LoVo (cell line): ENCODE data around the gene FGFBP2.
"Not testable (repeated sequence)": the region's sequence is repeated elsewhere in the genome, so short reads cannot be mapped to it uniquely, and the experiment has no call there.

ENCODE experiments used
- DNase-seq: peaks from one replicate; pipeline ENCODE4 v3.0.0-alpha.2; 2016; ENCODE audit warnings: low spot score

Gene FGFBP2

GRCh38 chr4:15930314-15930713, 32.7 kb downstream of the FGFBP2 start:
- DNase-seq = no peak

DNA sequence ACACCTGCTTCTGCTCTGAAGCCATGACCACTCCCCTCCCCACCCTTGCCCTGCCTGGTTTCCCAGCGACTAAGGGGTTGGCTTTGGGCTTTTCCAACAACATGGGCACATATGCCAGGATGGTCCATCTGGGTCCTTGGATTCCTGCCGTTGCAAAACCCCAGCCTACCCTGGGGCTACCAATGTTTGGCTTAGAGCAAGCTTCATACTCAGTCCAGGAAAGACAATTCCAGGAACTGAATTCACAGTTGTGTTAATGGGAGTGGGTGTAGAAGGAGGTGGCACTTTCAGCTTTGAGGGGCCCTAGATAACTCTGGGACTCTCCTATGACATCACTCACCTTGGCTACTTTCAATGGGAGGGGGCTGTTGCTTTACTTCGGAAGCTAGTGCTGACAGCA, 33.4 kb downstream of the FGFBP2 start:
- no peak for DNase-seq

DNA sequence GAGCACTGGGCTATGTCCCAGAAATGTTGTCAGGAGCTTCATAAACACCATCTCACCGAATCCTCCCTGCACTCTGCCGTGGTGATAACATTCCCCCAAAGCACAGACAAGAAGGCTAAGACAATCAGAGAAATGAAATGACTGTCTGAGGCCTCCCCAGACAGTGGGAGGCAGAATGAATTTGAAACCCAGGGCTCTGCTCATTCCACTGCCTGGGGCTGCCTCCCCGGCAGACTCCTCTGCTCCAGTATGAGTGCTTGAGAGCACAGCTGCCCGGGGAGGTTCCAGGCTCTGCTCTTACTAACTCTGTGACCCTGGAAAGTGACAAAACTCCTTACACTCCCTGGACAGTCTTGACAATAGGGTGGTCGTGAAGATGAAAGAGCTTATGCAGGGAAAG, 34.1 kb downstream of the FGFBP2 start:
- DNase-seq = no peak

GRCh38 chr4:15926486-15926885, 36.5 kb downstream of the FGFBP2 start:
- no peak for DNase-seq

GRCh38 chr4:15925830-15926229, 37.1 kb downstream of the FGFBP2 start:
- no peak for DNase-seq

DNA sequence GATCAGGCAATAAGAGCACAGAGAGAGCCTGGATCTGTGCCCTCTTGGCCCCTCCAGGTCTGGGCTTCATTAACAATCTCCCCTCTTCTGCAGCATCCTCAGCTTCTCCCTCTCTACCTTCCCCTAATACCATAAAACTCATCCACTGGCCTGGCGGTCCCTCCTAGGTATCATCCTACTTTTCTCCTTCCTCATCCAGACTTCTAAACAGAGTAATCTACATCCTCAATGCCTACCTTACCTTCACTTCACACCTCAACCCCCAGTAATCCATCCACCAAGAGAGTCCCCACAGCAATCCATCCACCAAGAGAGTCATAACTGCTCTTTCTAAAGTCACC, 41.4 kb downstream of the FGFBP2 start:
- no peak for DNase-seq

DNA sequence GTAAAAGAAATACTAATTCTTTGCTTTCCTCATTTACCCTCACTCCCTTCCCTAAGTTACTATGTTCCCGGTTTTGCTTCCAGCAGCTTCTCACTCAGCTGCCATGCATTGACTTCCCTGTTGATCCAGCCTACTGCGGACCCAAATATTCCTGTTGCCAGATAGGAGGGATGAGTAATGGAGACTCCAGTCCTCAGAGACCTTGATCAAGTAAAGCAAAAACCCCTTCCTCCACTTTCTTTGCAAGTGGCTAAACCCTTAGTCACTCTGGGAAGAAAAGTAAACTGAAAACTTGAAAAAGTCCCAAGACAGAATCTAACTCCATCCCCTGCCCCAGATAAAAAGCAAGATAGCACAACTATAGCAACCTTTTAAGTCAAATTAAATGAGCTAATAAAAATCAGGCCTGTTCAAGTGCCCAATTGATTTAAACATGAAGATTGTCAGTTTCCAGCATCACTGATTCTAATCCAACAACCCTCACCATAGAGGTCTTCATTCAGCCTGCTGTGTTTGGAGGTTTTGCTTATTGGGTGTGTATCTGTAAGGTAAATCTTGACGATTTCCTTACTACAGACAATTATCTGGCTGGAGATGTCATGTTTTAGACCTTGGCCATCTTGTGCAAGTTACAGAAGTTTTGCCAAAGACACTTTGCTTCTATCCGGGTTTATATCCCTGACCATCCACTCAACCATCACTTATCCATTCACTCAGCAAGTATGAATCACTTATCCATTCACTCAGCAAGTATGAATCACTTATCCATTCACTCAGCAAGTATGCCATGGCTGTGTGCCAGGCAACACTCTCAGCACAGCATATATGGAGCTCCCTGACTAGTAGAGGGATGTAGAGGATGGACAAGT, 42.0 kb downstream of the FGFBP2 start:
- peak; percentile 76 for DNase-seq

DNA sequence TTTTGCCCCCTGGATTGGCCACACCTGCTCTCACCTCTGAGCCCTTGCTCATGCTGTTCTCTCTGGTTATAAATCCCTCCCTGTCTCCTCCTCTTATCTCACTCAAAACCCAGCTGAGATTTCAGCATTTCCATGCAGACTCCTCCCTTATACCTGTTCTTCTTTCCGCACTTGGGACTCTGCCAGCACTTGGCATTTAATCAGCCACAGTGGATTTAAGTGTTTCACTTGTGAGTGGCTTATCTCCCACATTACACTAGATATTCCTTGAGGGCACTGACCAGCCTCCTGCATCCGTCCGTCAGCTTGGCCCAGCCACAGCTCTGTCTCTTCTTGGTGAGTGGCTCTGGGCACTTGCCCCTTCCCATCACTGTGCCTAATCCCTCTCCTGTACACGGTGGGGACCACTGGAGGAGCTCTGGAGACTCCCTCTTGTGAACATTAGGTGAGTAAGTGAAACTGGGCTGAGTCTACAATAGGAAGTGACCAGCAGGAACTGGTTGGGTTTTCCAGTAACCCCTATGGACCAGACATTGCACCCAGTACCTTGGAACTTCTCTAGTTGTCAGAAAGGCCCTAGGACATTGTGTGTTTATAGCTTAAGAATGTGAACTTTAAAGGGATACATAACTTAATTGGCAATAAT, 44.4 kb downstream of the FGFBP2 start:
- DNase-seq = no peak

DNA sequence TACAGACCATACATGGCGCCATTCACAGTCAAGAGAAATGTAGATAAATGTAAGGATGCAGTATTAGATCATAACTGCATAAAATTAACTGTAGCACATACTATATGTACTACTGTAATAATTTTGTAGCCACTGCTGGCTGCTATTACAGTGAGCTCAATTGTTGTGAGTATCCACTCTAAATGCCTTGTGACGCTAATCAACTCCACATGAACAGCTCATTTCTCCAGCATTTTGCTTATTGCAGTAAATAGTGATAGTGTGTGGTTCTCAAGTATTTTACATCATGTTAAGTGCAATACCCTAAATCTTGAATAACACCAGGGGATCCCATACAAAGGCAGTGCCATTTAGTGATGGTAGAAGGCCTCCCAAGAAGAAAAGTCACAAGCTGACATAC, 45.7 kb downstream of the FGFBP2 start:
- no peak for DNase-seq

GRCh38 chr4:15916358-15916757, 46.6 kb downstream of the FGFBP2 start:
- DNase-seq = not testable (repeated sequence)

- DNase-seq = no peak
These were observed 48.2 kb downstream of the FGFBP2 start for GRCh38 chr4:15914736-15915135.

DNA sequence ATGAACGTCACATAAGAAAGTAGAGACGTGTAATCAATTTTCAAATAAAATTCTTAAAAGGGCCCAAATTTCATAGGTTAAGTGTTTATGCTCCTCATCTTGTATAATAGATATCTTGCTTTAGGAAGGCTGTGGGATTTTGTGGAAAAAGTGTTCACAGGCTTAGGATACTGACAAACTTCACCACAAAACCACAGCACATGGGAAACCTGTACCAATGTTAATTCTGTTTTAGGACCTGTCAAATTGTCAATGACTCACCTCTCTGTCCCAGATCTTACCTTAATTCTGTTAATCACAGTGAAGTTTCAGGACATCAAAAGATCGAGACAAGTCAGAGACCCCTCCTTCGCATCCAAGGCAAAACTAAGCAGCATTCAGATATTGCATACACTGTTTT, 48.7 kb downstream of the FGFBP2 start:
- DNase-seq = no peak

- DNase-seq = no peak
These were observed 49.4 kb downstream of the FGFBP2 start for GRCh38 chr4:15913631-15913970.

GRCh38 chr4:15912961-15913630, 49.9 kb downstream of the FGFBP2 start:
- no peak for DNase-seq

- no peak for DNase-seq
These were observed 50.7 kb downstream of the FGFBP2 start for GRCh38 chr4:15912236-15912635.
